ENCODE results near the gene MTHFD1L. TPM values are rescaled to one million over a fixed set of nuclear protein-coding genes. Genes with fewer than 3 reads are reported as not detected.
"Not testable (repeated sequence)": the region's sequence is repeated elsewhere in the genome, so short reads cannot be mapped to it uniquely, and the experiment has no call there.

MTHFD1L gene
- polyA plus RNA-seq, 3 donors = 0.25 to 1.3 (median 0.39) TPM

- 87% methylated on average over 3 of the region's 4 CpGs for WGBS (ENCODE audit: insufficient coverage)
- no peak overlapping the region for H3K4me2 ChIP-seq (replicated peaks; ENCODE audit: extremely low read depth, low read length, poor library complexity, severe bottlenecking)
- H3K27me3 ChIP-seq (ENCODE audit: control insufficient read depth in 2 of 2, insufficient read depth in 2 of 2, low read length in 2 of 2) = no peaks in the 10 kb centered on the region
- H3K9me3 ChIP-seq (replicated peaks in 1 of 2; ENCODE audit: control insufficient read depth in 1 of 2, insufficient read depth in 1 of 2, low read length in 2 of 2) = peaks cover 0 to 4% of the 10 kb centered on the region in 2 donors
- no peak overlapping the region for H3K27ac ChIP-seq (ENCODE audit: low read depth in 1 of 2, low read length in 2 of 2)
- no peak overlapping the region for H2AFZ ChIP-seq (ENCODE audit: insufficient read depth, low read depth, low read length, poor library complexity, severe bottlenecking)
- no peak overlapping the region for H3K4me3 Mint-ChIP-seq
- H3K9me3 Mint-ChIP-seq = peaks cover 5 to 10% (median 7%) of the 10 kb centered on the region in 7 donors
- H3K79me2 ChIP-seq (ENCODE audit: insufficient read depth, low read length) = no peaks in the 10 kb centered on the region
- H3K36me3 ChIP-seq (replicated peaks in 1 of 2; ENCODE audit: control insufficient read depth in 1 of 2, insufficient read depth in 2 of 2, low read length in 2 of 2) = no peaks in the 10 kb centered on the region
- H3K36me3 Mint-ChIP-seq = peaks cover 8 to 10% of the 10 kb centered on the region in 2 donors
- peaks cover 15 to 21% of the 10 kb centered on the region in 2 donors for H3K4me1 ChIP-seq (ENCODE audit: control insufficient read depth in 1 of 2, insufficient read depth in 2 of 2, low read length in 2 of 2)
- no peak overlapping the region for H3K27ac Mint-ChIP-seq
- peaks cover 0 to 4% (median 2%) of the 10 kb centered on the region in 3 donors for H3K27me3 Mint-ChIP-seq (ENCODE audit: low read depth in 3 of 3)
- H3K9ac ChIP-seq (ENCODE audit: insufficient read depth, low read length, poor library complexity, severe bottlenecking) = no peak overlapping the region
- intact Hi-C loops (cut with micrococcal nuclease) = no loop called here
- H3K4me3 ChIP-seq (replicated peaks in 1 of 3; ENCODE audit: low read depth in 2 of 3, low read length in 3 of 3) = no peak overlapping the region
- no peak for TF ChIP-seq CTCF (IDR thresholded peaks at IDR 0.05)
- H4K20me1 ChIP-seq (ENCODE audit: insufficient read depth, low read length) = no peaks in the 10 kb centered on the region
- H3K4me1 Mint-ChIP-seq = peaks cover 17% of the 10 kb centered on the region
- no peak for DNase-seq
Observed at GRCh38 chr6:151043944-151044343, 178.4 kb downstream of the MTHFD1L start.

- Histone ChIP-seq H3K4me2 (replicated peaks; ENCODE audit: extremely low read depth, low read length, poor library complexity, severe bottlenecking) (no peak overlapping the region), H4K20me1 (ENCODE audit: insufficient read depth, low read length) (no peaks in the 10 kb centered on the region), H3K4me3 (replicated peaks in 1 of 3; ENCODE audit: low read depth in 2 of 3, low read length in 3 of 3) (no peak overlapping the region), H3K9ac (ENCODE audit: insufficient read depth, low read length, poor library complexity, severe bottlenecking) (no peak overlapping the region), H3K36me3 (replicated peaks in 1 of 2; ENCODE audit: control insufficient read depth in 1 of 2, insufficient read depth in 2 of 2, low read length in 2 of 2) (no peaks in the 10 kb centered on the region), H3K4me1 (ENCODE audit: control insufficient read depth in 1 of 2, insufficient read depth in 2 of 2, low read length in 2 of 2) (peaks cover 15 to 18% of the 10 kb centered on the region in 2 donors), H3K27ac (ENCODE audit: low read depth in 1 of 2, low read length in 2 of 2) (no peak overlapping the region), H3K27me3 (ENCODE audit: control insufficient read depth in 2 of 2, insufficient read depth in 2 of 2, low read length in 2 of 2) (no peaks in the 10 kb centered on the region), H3K9me3 (replicated peaks in 1 of 2; ENCODE audit: control insufficient read depth in 1 of 2, insufficient read depth in 1 of 2, low read length in 2 of 2) (peaks cover 0 to 4% of the 10 kb centered on the region in 2 donors), H3K79me2 (ENCODE audit: insufficient read depth, low read length) (no peaks in the 10 kb centered on the region), H2AFZ (ENCODE audit: insufficient read depth, low read depth, low read length, poor library complexity, severe bottlenecking) (no peak overlapping the region)
- Mint-ChIP-seq H3K4me1 (peaks cover 17% of the 10 kb centered on the region), H3K27me3 (ENCODE audit: low read depth in 3 of 3) (peaks cover 0 to 4% (median 2%) of the 10 kb centered on the region in 3 donors), H3K9me3 (peaks cover 5 to 10% (median 7%) of the 10 kb centered on the region in 7 donors), H3K4me3 (no peak overlapping the region), H3K27ac (peak overlapping the region in 5 of 7 donors; percentile 12 to 60 (median 36)), H3K36me3 (peaks cover 8 to 10% of the 10 kb centered on the region in 2 donors)
- 98% methylated on average over 8 of the region's 26 CpGs for WGBS (ENCODE audit: insufficient coverage)
- DNase-seq = no peak
- TF ChIP-seq CTCF (IDR thresholded peaks at IDR 0.05) = no peak
- intact Hi-C loops (cut with micrococcal nuclease) = no loop called here
Observed at GRCh38 chr6:151044465-151045441, 179.3 kb downstream of the MTHFD1L start.

- H3K4me2 ChIP-seq (replicated peaks; ENCODE audit: extremely low read depth, low read length, poor library complexity, severe bottlenecking); H4K20me1 ChIP-seq (ENCODE audit: insufficient read depth, low read length); H3K27me3 ChIP-seq (ENCODE audit: control insufficient read depth in 2 of 2, insufficient read depth in 2 of 2, low read length in 2 of 2); H3K36me3 ChIP-seq (replicated peaks in 1 of 2; ENCODE audit: control insufficient read depth in 1 of 2, insufficient read depth in 2 of 2, low read length in 2 of 2); H3K4me1 ChIP-seq (ENCODE audit: control insufficient read depth in 1 of 2, insufficient read depth in 2 of 2, low read length in 2 of 2); H3K9me3 Mint-ChIP-seq; intact Hi-C loops (cut with micrococcal nuclease); H3K27me3 Mint-ChIP-seq (ENCODE audit: low read depth in 3 of 3); DNase-seq; H3K79me2 ChIP-seq (ENCODE audit: insufficient read depth, low read length); H2AFZ ChIP-seq (ENCODE audit: insufficient read depth, low read depth, low read length, poor library complexity, severe bottlenecking); H3K27ac ChIP-seq (ENCODE audit: low read depth in 1 of 2, low read length in 2 of 2); H3K9ac ChIP-seq (ENCODE audit: insufficient read depth, low read length, poor library complexity, severe bottlenecking); H3K4me3 Mint-ChIP-seq; H3K9me3 ChIP-seq (replicated peaks in 1 of 2; ENCODE audit: control insufficient read depth in 1 of 2, insufficient read depth in 1 of 2, low read length in 2 of 2); H3K4me3 ChIP-seq (replicated peaks in 1 of 3; ENCODE audit: low read depth in 2 of 3, low read length in 3 of 3): not testable (repeated sequence)
- peak overlapping the region in 2 of 7 donors; percentile 5 to 12 for H3K27ac Mint-ChIP-seq
- WGBS (ENCODE audit: insufficient coverage) = 100% methylated on average over 1 of the region's 7 CpGs
- peaks cover 10% of the 10 kb centered on the region for H3K4me1 Mint-ChIP-seq
- H3K36me3 Mint-ChIP-seq = peaks cover 8 to 10% of the 10 kb centered on the region in 2 donors
Observed at GRCh38 chr6:151045511-151046222, 180.2 kb downstream of the MTHFD1L start.

Data from CD14-positive monocyte (primary cell).